Ovary (tissue), 9 donors: ENCODE data around the gene MACO1. TPM values are rescaled to one million over a fixed set of nuclear protein-coding genes. Genes with fewer than 3 reads are reported as not detected.

ENCODE experiments used
- DNase-seq, 5 donors: peaks; one replicate each; pipeline ENCODE4 v3.0.0-alpha.2; 2019 to 2020
- H3K27ac ChIP-seq, 2 donors: fragments of 200-600 bp; one replicate each; pipeline versions ENCODE4 v1.5.1 to v1.8.0; 2019 to 2022
- H3K27me3 ChIP-seq: fragments of 200-600 bp; one replicate; pipeline ENCODE4 v1.8.0; 2022
- H3K36me3 ChIP-seq: fragments of 200-600 bp; sonication (generic); one replicate; pipeline ENCODE4 v1.5.1; 2019
- H3K4me1 ChIP-seq: one replicate; pipeline ENCODE4 v1.8.1; 2013; ENCODE audit warnings: mild to moderate bottlenecking, moderate library complexity; ENCODE audit not compliant: insufficient read depth
- H3K4me3 ChIP-seq: fragments of 200-600 bp; sonication (generic); one replicate; pipeline ENCODE4 v1.5.1; 2017
- H3K9me3 ChIP-seq, 2 donors: fragments of 200-600 bp in 1 of 2; sonication (generic) in 1 of 2; one replicate each; pipeline versions ENCODE4 v1.5.1 to v1.8.1; 2013 to 2019; ENCODE audit warnings: mild to moderate bottlenecking in 1 of 2, moderate library complexity in 1 of 2
- CTCF ChIP-seq, 3 donors: fragments of 450-650 bp in 2 of 3; fragments of 200-600 bp in 1 of 3; IDR thresholded peaks; one replicate each; pipeline versions ENCODE4 v1.5.1 to v1.8.0; 2016 to 2022; ENCODE audit warnings: antibody characterized with exemption in 3 of 3, mild to moderate bottlenecking in 1 of 3
- EP300 ChIP-seq: sonication (generic); formaldehyde crosslinking; IDR thresholded peaks from one replicate; pipeline ENCODE4 v1.6.1; 2017; ENCODE audit warnings: antibody characterized with exemption
- POLR2A ChIP-seq: fragments of 450-650 bp; IDR thresholded peaks from one replicate; pipeline ENCODE4 v1.6.1; 2017; ENCODE audit warnings: antibody characterized with exemption, mild to moderate bottlenecking, moderate library complexity
- WGBS, 3 donors: extraction: QIAGEN DNeasy Blood & Tissue Kit in 1 of 3; methylation state at CpG; one replicate each; pipeline versions ENCODE4 v1.1.5 to v1.1.7; 2013 to 2017; 5-methylcytosine and 5-hydroxymethylcytosine counted together
- intact Hi-C, 4 donors: fragments of 100-400 bp; cut with DNase I; formaldehyde crosslinking; loops; one replicate each; pipeline versions ENCODE4 v1.11.0 to v1.15.1; 2022 to 2023
- polyA plus RNA-seq, 2 donors: library from polyadenylated mRNA; stranded (reverse); fragments of 200-250 nt in 1 of 2; fragments of 350-450 nt in 1 of 2; fragmentation: Illumina TruSeq in 1 of 2; extraction: RNeasy Lipid Tissue Mini Kit (QIAGEN cat#74804) in 1 of 2; gene quantifications; one replicate each; pipeline ENCODE4 v1.2.3, GENCODE V29; 2013 to 2014
- total RNA-seq, 7 donors: library from RNA; depleted of rRNA in 2 of 7; stranded (reverse); fragments of >200 nt in 2 of 7; fragmentation: NEBNext Ultra II Directional in 3 of 7; extraction: Animal tissue kit (Norgen Biotek cat#: 25700) in 3 of 7; gene quantifications; one replicate each; pipeline versions ENCODE4 v1.1.0 to v1.2.4, GENCODE V29; 2016 to 2023
- donor health status: DM: no; HTN: no; CAD: no; lungs with moderate emphysema.
- donor health status: DM: no; HTN: no; CAD: no.
- donor health status: Bipolar disorder and iron deficiency.
- donor health status: DM: yes; HTN: yes; CAD: no.
- donor health status: DM: no; HTN: no; CAD: no.
- donor health status: DM: yes; HTN: yes; CAD: no.

MACO1 gene
- total and polyA plus RNA-seq, 9 donors = 14.1 to 30.4 (median 23.4) TPM

DNA sequence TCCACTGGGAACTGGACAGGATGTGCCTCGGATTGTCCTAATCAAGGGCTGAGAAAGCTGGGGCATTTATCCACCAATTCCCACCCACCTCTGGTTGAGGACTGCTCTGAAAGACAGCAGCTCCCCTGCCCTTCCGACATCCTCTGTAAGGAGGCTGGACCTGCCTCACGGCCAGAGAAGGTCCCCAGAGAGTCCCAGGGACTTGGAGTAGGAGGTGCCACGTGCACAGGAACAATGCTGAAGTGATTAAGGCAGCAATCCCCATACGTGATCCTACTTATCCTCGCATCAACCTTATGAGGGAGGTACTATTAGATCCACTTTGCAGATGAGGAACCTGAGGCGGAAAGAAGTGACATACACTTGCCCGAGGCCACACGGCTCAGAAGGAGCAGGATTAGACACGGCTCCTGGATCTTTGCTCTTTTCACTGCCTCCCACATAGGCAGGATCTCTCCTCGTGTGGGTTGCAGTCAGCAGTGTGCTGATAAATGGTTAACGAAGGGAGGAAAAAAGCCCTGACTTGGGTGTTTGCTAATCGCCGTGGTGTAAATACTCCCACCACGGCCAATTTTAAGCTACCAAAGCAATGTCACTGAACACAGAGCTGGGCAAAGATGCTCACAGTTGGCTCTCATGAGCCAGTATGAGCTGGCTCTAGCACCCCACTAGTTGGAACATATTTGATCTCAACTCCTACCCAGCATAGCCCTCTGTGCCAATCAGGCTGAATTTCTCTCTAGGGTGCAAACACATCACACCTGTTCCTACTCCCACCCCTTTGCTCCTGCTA lies 94.1 kb downstream of the MACO1 start:
- no peak for DNase-seq
- TF ChIP-seq CTCF (IDR thresholded peaks at IDR 0.05) (no peak), EP300 (no peak), POLR2A (no peak)
- no peaks in the 10 kb centered on the region for H3K9me3 ChIP-seq
- no peak overlapping the region for H3K4me3 ChIP-seq
- H3K27ac ChIP-seq = no peak overlapping the region
- H3K27me3 ChIP-seq = no peaks in the 10 kb centered on the region
- whole genome bisulfite sequencing, 3 donors = 56 to 60% (median 58%) methylated on average over 15 of the region's 15 CpGs
- H3K36me3 ChIP-seq = no peaks in the 10 kb centered on the region
- no peaks in the 10 kb centered on the region for H3K4me1 ChIP-seq
- intact Hi-C loops = loop anchor here (5.0 to 10.0 kb wide), 3 partner anchors 117 to 122 kb away; no protein-coding TSS in a partner anchor

GRCh38 chr1:25525361-25525688 lies 94.6 kb downstream of the MACO1 start:
- TF ChIP-seq CTCF (IDR thresholded peaks at IDR 0.05) = no peak
- no peak for TF ChIP-seq EP300
- no peak for TF ChIP-seq POLR2A
- no peak for DNase-seq
- no peaks in the 10 kb centered on the region for H3K9me3 ChIP-seq
- no peak overlapping the region for H3K27ac ChIP-seq
- no peak overlapping the region for H3K4me3 ChIP-seq
- H3K36me3 ChIP-seq = no peaks in the 10 kb centered on the region
- no peaks in the 10 kb centered on the region for H3K27me3 ChIP-seq
- intact Hi-C loops = loop anchor here in 2 of 4 donors (10.0 kb wide), 1 partner anchor 121 kb away; no protein-coding TSS in a partner anchor
- H3K4me1 ChIP-seq = no peaks in the 10 kb centered on the region
- WGBS, 3 donors = 88 to 90% (median 90%) methylated on average over 4 of the region's 4 CpGs

GRCh38 chr1:25526753-25527152 lies 96.1 kb downstream of the MACO1 start:
- intact Hi-C loops = loop anchor here in 2 of 4 donors (10.0 kb wide), 1 partner anchor 122 kb away; no protein-coding TSS in a partner anchor
- TF ChIP-seq EP300 (no peak), CTCF (IDR thresholded peaks at IDR 0.05) (no peak), POLR2A (no peak)
- H3K36me3 ChIP-seq = no peaks in the 10 kb centered on the region
- H3K4me1 ChIP-seq = no peaks in the 10 kb centered on the region
- H3K27ac ChIP-seq = no peak overlapping the region
- DNase-seq = no peak
- 77 to 92% (median 91%) methylated on average over 2 of the region's 2 CpGs for WGBS, 3 donors
- H3K27me3 ChIP-seq = no peaks in the 10 kb centered on the region
- H3K9me3 ChIP-seq = no peaks in the 10 kb centered on the region
- no peak overlapping the region for H3K4me3 ChIP-seq

DNA sequence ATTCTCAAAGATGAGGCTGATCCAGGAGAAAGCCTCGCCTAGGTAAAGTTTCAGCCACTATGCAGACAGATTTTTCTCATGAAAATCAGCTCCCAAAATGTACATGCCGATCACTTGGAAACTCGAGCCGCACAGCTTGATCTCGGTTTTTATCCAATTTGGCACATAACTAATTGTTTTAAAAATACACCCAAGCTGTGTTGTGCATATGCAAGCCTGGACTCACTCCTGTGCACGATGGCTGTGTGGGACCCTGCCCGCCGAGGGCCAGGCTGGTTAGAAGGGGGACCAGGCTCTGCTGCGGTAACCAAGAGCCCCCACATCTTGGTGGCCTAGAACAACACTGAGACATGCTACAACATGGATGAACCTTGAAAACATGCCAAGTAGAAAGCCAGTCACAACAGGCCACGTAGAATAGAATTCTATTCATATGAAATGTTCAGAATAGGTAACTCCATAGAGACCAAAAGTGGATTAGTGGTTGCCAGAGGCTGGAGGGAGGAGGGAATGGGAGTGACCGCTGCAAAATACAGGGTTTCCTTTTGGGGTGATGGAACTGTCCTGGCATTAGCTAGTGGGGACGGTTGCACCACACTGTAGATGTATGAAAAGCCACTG lies 96.6 kb downstream of the MACO1 start:
- WGBS, 3 donors = 32 to 52% (median 41%) methylated on average over 12 of the region's 12 CpGs
- no peaks in the 10 kb centered on the region for H3K27me3 ChIP-seq
- no peak for DNase-seq
- H3K9me3 ChIP-seq = no peaks in the 10 kb centered on the region
- no peak overlapping the region for H3K27ac ChIP-seq
- H3K4me1 ChIP-seq = no peaks in the 10 kb centered on the region
- H3K36me3 ChIP-seq = no peaks in the 10 kb centered on the region
- intact Hi-C loops = loop anchor here in 2 of 4 donors (10.0 kb wide), 1 partner anchor 123 kb away; no protein-coding TSS in a partner anchor
- no peak overlapping the region for H3K4me3 ChIP-seq
- TF ChIP-seq EP300 (no peak), POLR2A (no peak), CTCF (IDR thresholded peaks at IDR 0.05) (no peak)
